H1 (cell line): ENCODE measurements around the gene CLDN8. TPM values are rescaled to one million over a fixed set of nuclear protein-coding genes. Genes with fewer than 3 reads are reported as not detected.

Source experiments
- ASH2L ChIP-seq: fragments of 200-600, 300-600 bp; sonication (generic); IDR thresholded peaks from one replicate; pipeline ENCODE4 v1.7.1; 2017; ENCODE audit warnings: low read length
- CBX5 ChIP-seq: fragments of 300-800, 300-1000 bp; sonication (generic); IDR thresholded peaks from 2 replicates; pipeline ENCODE4 v1.7.1; 2016; ENCODE audit warnings: antibody characterized with exemption, low read length, low read depth
- CREB1 ChIP-seq: IDR thresholded peaks from 2 replicates; pipeline ENCODE4 v1.6.1; 2012; ENCODE audit warnings: inconsistent platforms
- KDM5A ChIP-seq: fragments of 200-600 bp; IDR thresholded peaks from 2 replicates; pipeline ENCODE4 v1.7.1; 2012; ENCODE audit warnings: mild to moderate bottlenecking, low read length, inconsistent platforms, mixed read lengths
- RBBP5 ChIP-seq: IDR thresholded peaks from 2 replicates; pipeline ENCODE4 v1.7.1; 2012; ENCODE audit warnings: low read depth, mild to moderate bottlenecking, inconsistent platforms, low read length, moderate library complexity, borderline replicate concordance
- SAP30 ChIP-seq: fragments of 300-600 bp; sonication (generic); IDR thresholded peaks from 2 replicates; pipeline ENCODE4 v1.7.1; 2012; ENCODE audit warnings: low read length, moderate library complexity, mild to moderate bottlenecking, inconsistent platforms; ENCODE audit not compliant: insufficient read depth, insufficient replicate concordance
- polyA plus RNA-seq, 7 experiments: library from polyadenylated mRNA; depleted of rRNA in 3 of 7; stranded (reverse) in 5 of 7; unstranded in 2 of 7; fragments of >200 nt in 5 of 7; fragments of 200-250 nt in 2 of 7; gene quantifications; 1 replicate in 5 of 7; 2 replicates in 1 of 7; 4 replicates in 1 of 7; pipeline versions ENCODE4 v1.2.1 to v1.2.3, GENCODE V29; 2011 to 2013; ENCODE audit warnings: missing spikeins in 2 of 7, mixed read lengths in 2 of 7
- total RNA-seq: library from RNA; stranded (reverse); fragmentation: NEBNext Ultra II Directional; extraction: Animal tissue kit (Norgen Biotek cat#: 25700); gene quantifications from 2 replicates; pipeline ENCODE4 v1.2.1, GENCODE V29; 2021
- TF ChIP-seq, protein P1 (sequence below): fragments of 300-600 bp; sonication (generic); IDR thresholded peaks from 2 replicates; pipeline ENCODE4 v1.7.1; 2012; ENCODE audit warnings: low read length, moderate library complexity, mild to moderate bottlenecking, inconsistent platforms; ENCODE audit not compliant: insufficient replicate concordance

Gene CLDN8
- total and polyA plus RNA-seq, 2 of the 8 experiments (the other 6 are each of a cell fraction or from before 2014, with no cell fraction given), result not detected

DNA sequence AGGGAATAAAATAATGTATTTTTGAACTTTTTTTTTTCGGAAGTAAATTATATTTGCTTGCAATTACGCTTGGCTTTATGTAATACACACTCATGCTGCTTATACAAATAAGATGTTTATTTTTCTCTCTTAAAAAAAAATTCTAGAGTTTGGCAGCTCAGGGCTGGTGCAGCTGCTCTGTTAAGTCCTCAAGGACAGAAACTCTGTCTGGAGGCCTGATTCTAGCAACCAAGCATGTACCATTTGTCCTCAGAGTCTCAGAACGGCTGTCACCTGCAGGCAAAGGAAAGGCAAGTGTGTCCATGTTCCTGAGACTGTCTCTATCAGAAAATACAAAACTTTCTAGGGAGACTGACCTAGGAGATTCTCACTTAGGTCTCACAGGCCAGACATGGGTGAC, 26.1 kb downstream of the CLDN8 start (continued):
- TF ChIP-seq, protein P1, sequence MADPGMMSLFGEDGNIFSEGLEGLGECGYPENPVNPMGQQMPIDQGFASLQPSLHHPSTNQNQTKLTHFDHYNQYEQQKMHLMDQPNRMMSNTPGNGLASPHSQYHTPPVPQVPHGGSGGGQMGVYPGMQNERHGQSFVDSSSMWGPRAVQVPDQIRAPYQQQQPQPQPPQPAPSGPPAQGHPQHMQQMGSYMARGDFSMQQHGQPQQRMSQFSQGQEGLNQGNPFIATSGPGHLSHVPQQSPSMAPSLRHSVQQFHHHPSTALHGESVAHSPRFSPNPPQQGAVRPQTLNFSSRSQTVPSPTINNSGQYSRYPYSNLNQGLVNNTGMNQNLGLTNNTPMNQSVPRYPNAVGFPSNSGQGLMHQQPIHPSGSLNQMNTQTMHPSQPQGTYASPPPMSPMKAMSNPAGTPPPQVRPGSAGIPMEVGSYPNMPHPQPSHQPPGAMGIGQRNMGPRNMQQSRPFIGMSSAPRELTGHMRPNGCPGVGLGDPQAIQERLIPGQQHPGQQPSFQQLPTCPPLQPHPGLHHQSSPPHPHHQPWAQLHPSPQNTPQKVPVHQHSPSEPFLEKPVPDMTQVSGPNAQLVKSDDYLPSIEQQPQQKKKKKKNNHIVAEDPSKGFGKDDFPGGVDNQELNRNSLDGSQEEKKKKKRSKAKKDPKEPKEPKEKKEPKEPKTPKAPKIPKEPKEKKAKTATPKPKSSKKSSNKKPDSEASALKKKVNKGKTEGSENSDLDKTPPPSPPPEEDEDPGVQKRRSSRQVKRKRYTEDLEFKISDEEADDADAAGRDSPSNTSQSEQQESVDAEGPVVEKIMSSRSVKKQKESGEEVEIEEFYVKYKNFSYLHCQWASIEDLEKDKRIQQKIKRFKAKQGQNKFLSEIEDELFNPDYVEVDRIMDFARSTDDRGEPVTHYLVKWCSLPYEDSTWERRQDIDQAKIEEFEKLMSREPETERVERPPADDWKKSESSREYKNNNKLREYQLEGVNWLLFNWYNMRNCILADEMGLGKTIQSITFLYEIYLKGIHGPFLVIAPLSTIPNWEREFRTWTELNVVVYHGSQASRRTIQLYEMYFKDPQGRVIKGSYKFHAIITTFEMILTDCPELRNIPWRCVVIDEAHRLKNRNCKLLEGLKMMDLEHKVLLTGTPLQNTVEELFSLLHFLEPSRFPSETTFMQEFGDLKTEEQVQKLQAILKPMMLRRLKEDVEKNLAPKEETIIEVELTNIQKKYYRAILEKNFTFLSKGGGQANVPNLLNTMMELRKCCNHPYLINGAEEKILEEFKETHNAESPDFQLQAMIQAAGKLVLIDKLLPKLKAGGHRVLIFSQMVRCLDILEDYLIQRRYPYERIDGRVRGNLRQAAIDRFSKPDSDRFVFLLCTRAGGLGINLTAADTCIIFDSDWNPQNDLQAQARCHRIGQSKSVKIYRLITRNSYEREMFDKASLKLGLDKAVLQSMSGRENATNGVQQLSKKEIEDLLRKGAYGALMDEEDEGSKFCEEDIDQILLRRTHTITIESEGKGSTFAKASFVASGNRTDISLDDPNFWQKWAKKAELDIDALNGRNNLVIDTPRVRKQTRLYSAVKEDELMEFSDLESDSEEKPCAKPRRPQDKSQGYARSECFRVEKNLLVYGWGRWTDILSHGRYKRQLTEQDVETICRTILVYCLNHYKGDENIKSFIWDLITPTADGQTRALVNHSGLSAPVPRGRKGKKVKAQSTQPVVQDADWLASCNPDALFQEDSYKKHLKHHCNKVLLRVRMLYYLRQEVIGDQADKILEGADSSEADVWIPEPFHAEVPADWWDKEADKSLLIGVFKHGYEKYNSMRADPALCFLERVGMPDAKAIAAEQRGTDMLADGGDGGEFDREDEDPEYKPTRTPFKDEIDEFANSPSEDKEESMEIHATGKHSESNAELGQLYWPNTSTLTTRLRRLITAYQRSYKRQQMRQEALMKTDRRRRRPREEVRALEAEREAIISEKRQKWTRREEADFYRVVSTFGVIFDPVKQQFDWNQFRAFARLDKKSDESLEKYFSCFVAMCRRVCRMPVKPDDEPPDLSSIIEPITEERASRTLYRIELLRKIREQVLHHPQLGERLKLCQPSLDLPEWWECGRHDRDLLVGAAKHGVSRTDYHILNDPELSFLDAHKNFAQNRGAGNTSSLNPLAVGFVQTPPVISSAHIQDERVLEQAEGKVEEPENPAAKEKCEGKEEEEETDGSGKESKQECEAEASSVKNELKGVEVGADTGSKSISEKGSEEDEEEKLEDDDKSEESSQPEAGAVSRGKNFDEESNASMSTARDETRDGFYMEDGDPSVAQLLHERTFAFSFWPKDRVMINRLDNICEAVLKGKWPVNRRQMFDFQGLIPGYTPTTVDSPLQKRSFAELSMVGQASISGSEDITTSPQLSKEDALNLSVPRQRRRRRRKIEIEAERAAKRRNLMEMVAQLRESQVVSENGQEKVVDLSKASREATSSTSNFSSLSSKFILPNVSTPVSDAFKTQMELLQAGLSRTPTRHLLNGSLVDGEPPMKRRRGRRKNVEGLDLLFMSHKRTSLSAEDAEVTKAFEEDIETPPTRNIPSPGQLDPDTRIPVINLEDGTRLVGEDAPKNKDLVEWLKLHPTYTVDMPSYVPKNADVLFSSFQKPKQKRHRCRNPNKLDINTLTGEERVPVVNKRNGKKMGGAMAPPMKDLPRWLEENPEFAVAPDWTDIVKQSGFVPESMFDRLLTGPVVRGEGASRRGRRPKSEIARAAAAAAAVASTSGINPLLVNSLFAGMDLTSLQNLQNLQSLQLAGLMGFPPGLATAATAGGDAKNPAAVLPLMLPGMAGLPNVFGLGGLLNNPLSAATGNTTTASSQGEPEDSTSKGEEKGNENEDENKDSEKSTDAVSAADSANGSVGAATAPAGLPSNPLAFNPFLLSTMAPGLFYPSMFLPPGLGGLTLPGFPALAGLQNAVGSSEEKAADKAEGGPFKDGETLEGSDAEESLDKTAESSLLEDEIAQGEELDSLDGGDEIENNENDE, result no peak
- TF ChIP-seq CBX5 (no peak), ASH2L (no peak), CREB1 (no peak), KDM5A (no peak), SAP30 (no peak), RBBP5 (no peak)
